Measurements from ENCODE around the gene ARID4B.

ARID4B gene

GRCh38 chr1:235127203-235127602 is 200.8 kb downstream of the ARID4B start:
- no peak for DNase-seq (ENCODE audit: low spot score)

- no peak for DNase-seq (ENCODE audit: low spot score)
Observed at GRCh38 chr1:235124665-235125064, 203.3 kb downstream of the ARID4B start.

GRCh38 chr1:235124111-235124510 is 203.9 kb downstream of the ARID4B start:
- no peak for DNase-seq (ENCODE audit: low spot score)

- DNase-seq (ENCODE audit: low spot score): no peak
Observed at GRCh38 chr1:235122348-235122747, 205.6 kb downstream of the ARID4B start.

Data from Ammon's horn (tissue), 1 donor.